Kidney (tissue), 14 donors: ENCODE results near the gene TRMU. TPM values are rescaled to one million over a fixed set of nuclear protein-coding genes. Genes with fewer than 3 reads are reported as not detected.

Experiments
- DNase-seq, 5 donors: peaks; one replicate each; pipeline ENCODE4 v3.0.0-alpha.2; 2013 to 2020
- FAIRE-seq: peaks from 2 replicates; lab custom pipeline; 2012; peaks lifted over from hg19 to GRCh38; lab: Jason Lieb, UNC
- H3K27ac ChIP-seq, 2 donors: one replicate each; pipeline ENCODE4 v1.7.0; 2013; ENCODE audit warnings: low read depth in 2 of 2, low read length in 2 of 2, inconsistent platforms in 1 of 2
- H3K27me3 ChIP-seq: one replicate; pipeline ENCODE4 v1.7.1; 2013; ENCODE audit warnings: low read length, inconsistent platforms; ENCODE audit not compliant: control insufficient read depth, insufficient read depth
- H3K36me3 ChIP-seq, 3 donors: one replicate each; pipeline versions ENCODE4 v1.7.0 to v1.7.1; 2013; ENCODE audit warnings: low read length in 3 of 3, control low read depth in 1 of 3, inconsistent platforms in 1 of 3; ENCODE audit not compliant: insufficient read depth in 3 of 3, control insufficient read depth in 2 of 3
- H3K4me1 ChIP-seq, 3 donors: one replicate each; pipeline versions ENCODE4 v1.7.0 to v1.7.1; 2013; ENCODE audit warnings: low read length in 3 of 3, inconsistent platforms in 1 of 3, low read depth in 1 of 3; ENCODE audit not compliant: control insufficient read depth in 2 of 3, insufficient read depth in 2 of 3
- H3K4me3 ChIP-seq, 3 donors: one replicate each; pipeline versions ENCODE4 v1.7.0 to v1.8.1; 2013; ENCODE audit warnings: low read length in 3 of 3, control low read depth in 1 of 3, inconsistent platforms in 1 of 3
- H3K9ac ChIP-seq, 3 donors: one replicate each; pipeline versions ENCODE4 v1.7.0 to v1.7.1; 2013; ENCODE audit warnings: low read length in 3 of 3, control low read depth in 1 of 3, inconsistent platforms in 1 of 3
- H3K9me3 ChIP-seq, 3 donors: one replicate each; pipeline versions ENCODE4 v1.7.0 to v1.7.1; 2013; ENCODE audit warnings: low read length in 3 of 3, control low read depth in 1 of 3, inconsistent platforms in 1 of 3; ENCODE audit not compliant: control insufficient read depth in 2 of 3, insufficient read depth in 1 of 3
- intact Hi-C: fragments of 100-400 bp; cut with DNase I; formaldehyde crosslinking; loops from one replicate; pipeline ENCODE4 v1.11.1; 2022
- polyA plus RNA-seq: library from polyadenylated mRNA; stranded (reverse); fragments of 350-450 nt; fragmentation: Illumina TruSeq; extraction: RNeasy Lipid Tissue Mini Kit (QIAGEN cat#74804); gene quantifications from one replicate; pipeline ENCODE4 v1.2.3, GENCODE V29; 2014; ENCODE audit warnings: low read depth, low replicate concordance; ENCODE audit not compliant: insufficient read depth
- total RNA-seq: library from RNA; stranded (reverse); fragmentation: NEBNext Ultra II Directional; extraction: Animal tissue kit (Norgen Biotek cat#: 25700); gene quantifications from one replicate; pipeline ENCODE4 v1.2.1, GENCODE V29; 2021
- TF ChIP-seq, protein P1 (sequence below): IDR thresholded peaks from 3 replicates; pipeline ENCODE4 v1.5.1; 2012; ENCODE audit warnings: mild to moderate bottlenecking, moderate library complexity, borderline replicate concordance; ENCODE audit not compliant: insufficient read depth; ENCODE audit errors: extremely low read depth
- donor health status: control.
- donor health status: control.
- donor health status: control.
- donor health status: control.
- donor health status: control.
- donor health status: DM: yes; HTN: yes; CAD: no.
- donor health status: Normal renal cell carcinoma (clear cell type).

The TRMU gene
- total and polyA plus RNA-seq, 2 donors from 2014 or later = 40.5 to 41.1 TPM

DNA sequence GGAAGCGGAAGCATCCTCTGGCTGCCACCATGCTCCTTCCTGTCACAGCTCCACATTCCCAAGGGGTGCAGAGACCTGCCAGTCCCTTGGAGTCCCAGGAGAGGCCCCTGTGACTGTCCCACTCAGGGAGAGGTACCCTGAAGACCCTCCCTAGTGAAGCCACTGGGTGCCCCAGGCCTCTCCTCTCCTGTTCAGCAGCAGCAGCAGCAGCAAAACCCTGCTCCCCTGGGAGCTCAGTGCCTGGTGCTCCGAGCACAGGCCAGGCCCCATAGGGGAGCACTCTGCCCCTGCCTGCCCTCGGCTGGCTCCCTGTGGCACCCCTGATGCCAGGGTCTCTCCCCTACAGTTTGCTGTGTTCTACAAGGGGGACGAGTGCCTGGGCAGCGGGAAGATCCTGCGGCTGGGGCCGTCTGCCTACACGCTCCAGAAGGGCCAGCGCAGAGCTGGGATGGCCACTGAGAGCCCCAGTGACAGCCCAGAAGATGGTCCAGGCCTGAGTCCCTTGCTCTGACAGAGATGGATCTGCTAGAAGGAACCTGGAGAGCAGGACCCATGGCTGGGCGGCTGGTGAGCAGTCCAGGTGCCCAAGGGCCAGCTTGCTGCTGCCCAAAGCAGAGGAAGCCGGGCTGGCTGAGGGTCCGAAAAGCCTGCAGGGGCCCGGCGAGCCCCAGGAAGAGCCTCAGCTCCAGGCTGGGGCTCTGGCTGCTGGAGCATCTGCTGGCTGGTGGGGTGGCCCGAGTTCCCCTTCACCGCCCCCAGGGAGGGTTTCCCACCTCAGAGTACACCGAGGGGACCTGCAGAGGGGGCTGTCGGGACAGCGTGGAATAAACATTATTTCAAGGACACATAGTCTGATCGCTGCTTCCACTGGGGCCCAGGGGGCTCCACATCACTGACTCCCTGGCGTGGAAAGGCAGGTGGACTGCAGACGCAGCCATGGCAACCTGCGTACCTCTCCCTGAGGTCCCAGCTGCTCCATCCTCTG is 21.3 kb downstream of the TRMU start:
- peaks cover 2 to 35% (median 20%) of the 10 kb centered on the region in 3 donors for H3K36me3 ChIP-seq
- TF ChIP-seq, protein P1, sequence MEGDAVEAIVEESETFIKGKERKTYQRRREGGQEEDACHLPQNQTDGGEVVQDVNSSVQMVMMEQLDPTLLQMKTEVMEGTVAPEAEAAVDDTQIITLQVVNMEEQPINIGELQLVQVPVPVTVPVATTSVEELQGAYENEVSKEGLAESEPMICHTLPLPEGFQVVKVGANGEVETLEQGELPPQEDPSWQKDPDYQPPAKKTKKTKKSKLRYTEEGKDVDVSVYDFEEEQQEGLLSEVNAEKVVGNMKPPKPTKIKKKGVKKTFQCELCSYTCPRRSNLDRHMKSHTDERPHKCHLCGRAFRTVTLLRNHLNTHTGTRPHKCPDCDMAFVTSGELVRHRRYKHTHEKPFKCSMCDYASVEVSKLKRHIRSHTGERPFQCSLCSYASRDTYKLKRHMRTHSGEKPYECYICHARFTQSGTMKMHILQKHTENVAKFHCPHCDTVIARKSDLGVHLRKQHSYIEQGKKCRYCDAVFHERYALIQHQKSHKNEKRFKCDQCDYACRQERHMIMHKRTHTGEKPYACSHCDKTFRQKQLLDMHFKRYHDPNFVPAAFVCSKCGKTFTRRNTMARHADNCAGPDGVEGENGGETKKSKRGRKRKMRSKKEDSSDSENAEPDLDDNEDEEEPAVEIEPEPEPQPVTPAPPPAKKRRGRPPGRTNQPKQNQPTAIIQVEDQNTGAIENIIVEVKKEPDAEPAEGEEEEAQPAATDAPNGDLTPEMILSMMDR = no peak
- no peaks in the 10 kb centered on the region for H3K27me3 ChIP-seq
- no peak overlapping the region for H3K27ac ChIP-seq
- no peak overlapping the region for H3K9ac ChIP-seq
- intact Hi-C loops = loop anchor here (5.0 kb wide), 1 partner anchor 186 kb away; no protein-coding TSS in a partner anchor
- no peaks in the 10 kb centered on the region for H3K4me1 ChIP-seq
- FAIRE-seq (no peak), DNase-seq (peak in 4 of 5 donors; percentile 36 to 71 (median 50))
- H3K4me3 ChIP-seq = no peak overlapping the region
- H3K9me3 ChIP-seq = no peaks in the 10 kb centered on the region

DNA sequence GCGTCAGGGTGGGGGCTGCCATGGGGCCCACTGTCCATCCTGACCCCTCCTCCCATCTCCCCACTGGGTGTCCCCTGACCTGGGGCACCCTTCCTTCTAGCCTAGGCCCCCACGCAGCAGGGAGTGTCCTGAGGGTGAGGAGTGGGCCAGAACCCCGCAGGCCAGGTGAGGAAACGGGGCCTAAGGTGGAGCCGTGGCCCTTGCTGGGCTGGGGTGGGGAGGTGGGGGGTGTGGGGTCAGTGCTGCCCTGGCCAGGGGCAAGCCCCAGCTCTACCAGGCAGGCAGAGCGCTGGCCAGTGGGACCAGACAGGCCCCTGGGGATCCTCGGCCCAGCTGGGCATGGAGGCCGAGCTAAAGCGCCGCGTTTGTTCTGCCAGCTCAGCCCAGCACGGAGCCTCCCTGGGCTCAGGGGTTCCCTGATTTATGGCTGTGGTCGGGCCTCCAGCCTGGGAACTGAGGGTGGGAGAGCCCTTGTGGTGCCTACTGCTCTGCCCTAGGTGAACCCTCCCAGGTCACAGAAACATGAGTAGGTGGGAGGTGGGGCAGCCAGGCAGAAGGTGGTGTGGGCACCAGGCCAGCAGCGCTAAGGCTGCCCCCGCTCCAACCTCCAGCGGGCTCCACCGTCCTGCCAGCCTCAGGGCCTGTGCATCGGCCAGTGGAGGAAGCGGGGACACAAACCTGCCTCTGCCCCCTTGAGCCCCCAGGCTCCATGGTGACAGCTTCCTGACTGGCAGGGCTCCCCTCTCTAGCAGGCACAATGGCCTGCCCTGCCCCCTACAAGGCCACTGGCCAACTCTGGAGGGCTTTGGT is 22.4 kb downstream of the TRMU start:
- Histone ChIP-seq H3K27me3 (no peaks in the 10 kb centered on the region), H3K9me3 (no peaks in the 10 kb centered on the region), H3K4me3 (no peak overlapping the region), H3K4me1 (peaks cover 0 to 3% (median under 1%) of the 10 kb centered on the region in 3 donors), H3K27ac (no peak overlapping the region), H3K9ac (no peak overlapping the region), H3K36me3 (peaks cover 0 to 25% (median 12%) of the 10 kb centered on the region in 3 donors)
- FAIRE-seq = no peak
- TF ChIP-seq, protein P1 = no peak
- peak; percentile 68 to 77 (median 73) for DNase-seq
- intact Hi-C loops = loop anchor here (5.0 kb wide), 1 partner anchor 184 kb away; no protein-coding TSS in a partner anchor

DNA sequence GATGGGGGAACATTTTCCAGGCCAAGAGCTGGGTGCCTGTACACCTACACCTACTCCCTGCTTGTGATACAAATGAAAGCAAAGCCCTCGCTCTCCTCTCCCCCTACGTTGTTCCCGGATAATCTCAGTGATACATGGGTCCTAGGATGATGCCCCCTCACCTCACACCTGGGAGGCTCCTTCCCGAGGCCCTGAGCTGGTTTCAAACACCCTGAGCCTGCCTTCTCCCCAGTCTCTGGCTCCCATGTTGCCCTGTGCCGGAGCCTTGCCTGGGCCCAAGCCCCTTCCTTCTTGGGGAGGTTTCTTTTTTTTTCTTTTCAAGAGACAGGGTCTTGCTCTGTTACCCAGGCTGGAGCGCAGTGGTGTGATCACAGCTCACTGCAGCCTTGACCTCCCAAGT is 23.3 kb downstream of the TRMU start:
- no peak for FAIRE-seq
- TF ChIP-seq, protein P1 = no peak

More for the DNA sequence above, 23.3 kb downstream of the TRMU start:
- Histone ChIP-seq H3K4me3 (no peak overlapping the region), H3K27me3 (no peaks in the 10 kb centered on the region), H3K9ac (no peak overlapping the region), H3K9me3 (no peaks in the 10 kb centered on the region), H3K27ac (no peak overlapping the region), H3K4me1 (peaks cover 0 to 3% (median 3%) of the 10 kb centered on the region in 3 donors), H3K36me3 (peaks cover 0 to 16% (median 7%) of the 10 kb centered on the region in 3 donors)
- intact Hi-C loops = loop anchor here (5.0 kb wide), 1 partner anchor 184 kb away; no protein-coding TSS in a partner anchor
- DNase-seq = peak in 1 of 5 donors; percentile 58
